ENCODE results near the gene ZCCHC7. TPM values are rescaled to one million over a fixed set of nuclear protein-coding genes. Genes with fewer than 3 reads are reported as not detected.
"Not testable (repeated sequence)": the region's sequence is repeated elsewhere in the genome, so short reads cannot be mapped to it uniquely, and the experiment has no call there.

Gene ZCCHC7
- total RNA-seq, 1 donor = 32.6 TPM

DNA sequence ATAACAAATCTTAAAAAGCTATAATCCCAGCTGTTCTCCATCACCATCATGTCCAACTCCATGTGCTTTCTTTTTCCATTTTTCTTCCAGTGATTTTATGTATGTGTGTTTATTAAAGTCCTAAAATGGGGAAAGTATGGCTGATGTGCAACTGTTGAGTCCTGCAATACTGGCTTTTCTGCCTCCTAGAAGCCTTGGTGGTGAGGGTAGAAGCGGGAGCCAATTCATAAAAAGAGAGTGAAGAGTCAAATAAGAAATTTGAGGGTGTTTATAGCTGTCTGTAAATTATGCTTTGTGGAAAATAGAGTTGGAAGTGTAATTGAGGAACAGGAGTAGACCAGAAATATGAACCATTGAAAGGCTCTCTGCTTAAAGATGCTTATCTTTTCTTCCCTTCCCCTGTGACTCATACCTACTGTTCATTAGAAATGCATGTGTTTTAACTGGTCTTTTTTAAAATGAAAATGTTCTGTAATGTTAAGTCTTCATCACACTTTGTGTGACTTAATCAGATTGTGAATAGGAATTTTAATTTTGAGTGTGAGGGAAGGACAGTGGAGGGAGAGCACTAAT lies 80.1 kb downstream of the ZCCHC7 start:
- Histone ChIP-seq H4K20me1 (ENCODE audit: insufficient read depth, low read length) (peaks cover 5% of the 10 kb centered on the region), H3K79me2 (ENCODE audit: insufficient read depth, low read length) (peaks cover 18% of the 10 kb centered on the region), H3K4me1 (ENCODE audit: insufficient read depth, low read length) (peaks cover 29% of the 10 kb centered on the region), H3K36me3 (ENCODE audit: insufficient read depth, low read length) (peaks cover 7% of the 10 kb centered on the region), H3K27ac (ENCODE audit: low read depth, low read length) (peak overlapping the region; percentile 29), H3K4me2 (ENCODE audit: insufficient read depth, low read length) (no peak overlapping the region), H3K27me3 (ENCODE audit: insufficient read depth, low read length) (no peaks in the 10 kb centered on the region), H3K4me3 (ENCODE audit: insufficient read depth, low read length) (no peak overlapping the region), H3K9me3 (ENCODE audit: low read depth, low read length) (no peaks in the 10 kb centered on the region), H2AFZ (ENCODE audit: low read length) (no peak overlapping the region)
- TF ChIP-seq, protein P1, sequence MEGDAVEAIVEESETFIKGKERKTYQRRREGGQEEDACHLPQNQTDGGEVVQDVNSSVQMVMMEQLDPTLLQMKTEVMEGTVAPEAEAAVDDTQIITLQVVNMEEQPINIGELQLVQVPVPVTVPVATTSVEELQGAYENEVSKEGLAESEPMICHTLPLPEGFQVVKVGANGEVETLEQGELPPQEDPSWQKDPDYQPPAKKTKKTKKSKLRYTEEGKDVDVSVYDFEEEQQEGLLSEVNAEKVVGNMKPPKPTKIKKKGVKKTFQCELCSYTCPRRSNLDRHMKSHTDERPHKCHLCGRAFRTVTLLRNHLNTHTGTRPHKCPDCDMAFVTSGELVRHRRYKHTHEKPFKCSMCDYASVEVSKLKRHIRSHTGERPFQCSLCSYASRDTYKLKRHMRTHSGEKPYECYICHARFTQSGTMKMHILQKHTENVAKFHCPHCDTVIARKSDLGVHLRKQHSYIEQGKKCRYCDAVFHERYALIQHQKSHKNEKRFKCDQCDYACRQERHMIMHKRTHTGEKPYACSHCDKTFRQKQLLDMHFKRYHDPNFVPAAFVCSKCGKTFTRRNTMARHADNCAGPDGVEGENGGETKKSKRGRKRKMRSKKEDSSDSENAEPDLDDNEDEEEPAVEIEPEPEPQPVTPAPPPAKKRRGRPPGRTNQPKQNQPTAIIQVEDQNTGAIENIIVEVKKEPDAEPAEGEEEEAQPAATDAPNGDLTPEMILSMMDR (IDR thresholded peaks at IDR 0.05; ENCODE audit: extremely low read depth, low read depth, low read length) = no peak
- DNase-seq (ENCODE audit: insufficient read length, low spot score, missing footprints) = no peak

- TF ChIP-seq, protein P1 (IDR thresholded peaks at IDR 0.05; ENCODE audit: extremely low read depth, low read depth, low read length) = no peak
- Histone ChIP-seq H3K4me3 (ENCODE audit: insufficient read depth, low read length) (no peak overlapping the region), H3K4me1 (ENCODE audit: insufficient read depth, low read length) (peaks cover 29% of the 10 kb centered on the region), H3K9me3 (ENCODE audit: low read depth, low read length) (no peaks in the 10 kb centered on the region), H2AFZ (ENCODE audit: low read length) (no peak overlapping the region), H3K36me3 (ENCODE audit: insufficient read depth, low read length) (peaks cover 7% of the 10 kb centered on the region), H3K27me3 (ENCODE audit: insufficient read depth, low read length) (no peaks in the 10 kb centered on the region), H3K4me2 (ENCODE audit: insufficient read depth, low read length) (no peak overlapping the region), H4K20me1 (ENCODE audit: insufficient read depth, low read length) (peaks cover 5% of the 10 kb centered on the region), H3K27ac (ENCODE audit: low read depth, low read length) (no peak overlapping the region), H3K79me2 (ENCODE audit: insufficient read depth, low read length) (peaks cover 22% of the 10 kb centered on the region)
- no peak for DNase-seq (ENCODE audit: insufficient read length, low spot score, missing footprints)
These were observed 81.2 kb downstream of the ZCCHC7 start for GRCh38 chr9:37201581-37201980.

DNA sequence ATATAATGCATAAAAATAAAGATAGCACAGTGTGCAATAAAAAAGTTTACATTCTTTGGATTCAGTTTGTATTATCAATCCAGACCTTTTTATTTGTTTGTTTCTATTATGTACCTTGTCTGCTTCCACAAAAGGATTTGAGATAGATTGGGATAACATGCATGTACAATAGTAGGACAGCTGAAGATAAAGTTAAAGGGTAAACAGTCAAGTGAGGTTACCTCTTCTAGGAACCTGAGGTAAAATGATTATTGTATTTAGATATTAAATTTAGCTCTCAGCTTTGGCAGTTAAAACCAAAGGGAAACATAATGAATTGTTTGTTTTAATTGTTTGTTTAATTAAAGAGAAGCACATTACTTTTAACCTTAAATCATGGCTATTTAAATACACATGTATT lies 81.7 kb downstream of the ZCCHC7 start:
- Histone ChIP-seq H4K20me1 (ENCODE audit: insufficient read depth, low read length) (peaks cover 5% of the 10 kb centered on the region), H3K36me3 (ENCODE audit: insufficient read depth, low read length) (peaks cover 7% of the 10 kb centered on the region), H2AFZ (ENCODE audit: low read length) (no peak overlapping the region), H3K9me3 (ENCODE audit: low read depth, low read length) (no peaks in the 10 kb centered on the region), H3K4me1 (ENCODE audit: insufficient read depth, low read length) (peaks cover 24% of the 10 kb centered on the region), H3K27ac (ENCODE audit: low read depth, low read length) (no peak overlapping the region), H3K79me2 (ENCODE audit: insufficient read depth, low read length) (peaks cover 24% of the 10 kb centered on the region), H3K27me3 (ENCODE audit: insufficient read depth, low read length) (no peaks in the 10 kb centered on the region), H3K4me3 (ENCODE audit: insufficient read depth, low read length) (no peak overlapping the region), H3K4me2 (ENCODE audit: insufficient read depth, low read length) (no peak overlapping the region)
- TF ChIP-seq, protein P1 (IDR thresholded peaks at IDR 0.05; ENCODE audit: extremely low read depth, low read depth, low read length) = no peak
- DNase-seq (ENCODE audit: insufficient read length, low spot score, missing footprints) = no peak

DNA sequence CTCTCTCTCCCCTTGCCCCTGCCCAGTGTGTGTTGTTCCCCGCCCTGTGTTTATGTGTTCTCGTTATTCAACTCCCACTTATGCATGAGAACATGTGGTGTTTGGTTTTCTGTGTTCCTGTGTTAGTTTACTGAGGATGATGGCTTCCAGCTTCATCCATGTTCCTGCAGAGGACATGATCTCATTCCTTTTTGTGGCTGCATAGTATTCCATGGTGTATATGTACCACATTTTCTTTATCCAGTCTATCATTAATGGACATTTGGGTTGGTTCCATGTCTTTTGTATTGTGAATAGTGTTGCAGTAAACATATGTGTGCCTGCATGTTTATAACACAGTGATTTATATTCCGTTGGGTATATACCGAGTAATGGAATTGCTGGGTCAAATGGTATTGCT lies 83.1 kb downstream of the ZCCHC7 start:
- Histone ChIP-seq H3K79me2 (ENCODE audit: insufficient read depth, low read length) (peaks cover 24% of the 10 kb centered on the region), H3K36me3 (ENCODE audit: insufficient read depth, low read length) (peaks cover 10% of the 10 kb centered on the region), H3K4me1 (ENCODE audit: insufficient read depth, low read length) (peaks cover 10% of the 10 kb centered on the region)
- not testable (repeated sequence) for H3K4me2 ChIP-seq (ENCODE audit: insufficient read depth, low read length); H2AFZ ChIP-seq (ENCODE audit: low read length); H3K27ac ChIP-seq (ENCODE audit: low read depth, low read length); H3K4me3 ChIP-seq (ENCODE audit: insufficient read depth, low read length); DNase-seq (ENCODE audit: insufficient read length, low spot score, missing footprints); H3K9me3 ChIP-seq (ENCODE audit: low read depth, low read length); H3K27me3 ChIP-seq (ENCODE audit: insufficient read depth, low read length); H4K20me1 ChIP-seq (ENCODE audit: insufficient read depth, low read length)
